ENCODE measurements around the gene MAPK10. TPM values are rescaled to one million over a fixed set of nuclear protein-coding genes. Genes with fewer than 3 reads are reported as not detected.

The MAPK10 gene
- total RNA-seq, 5 donors from 2014 or later (not counting 1 experiment from before 2014, with no cell fraction given), result 0.07 to 0.35 TPM; not detected in 3

DNA sequence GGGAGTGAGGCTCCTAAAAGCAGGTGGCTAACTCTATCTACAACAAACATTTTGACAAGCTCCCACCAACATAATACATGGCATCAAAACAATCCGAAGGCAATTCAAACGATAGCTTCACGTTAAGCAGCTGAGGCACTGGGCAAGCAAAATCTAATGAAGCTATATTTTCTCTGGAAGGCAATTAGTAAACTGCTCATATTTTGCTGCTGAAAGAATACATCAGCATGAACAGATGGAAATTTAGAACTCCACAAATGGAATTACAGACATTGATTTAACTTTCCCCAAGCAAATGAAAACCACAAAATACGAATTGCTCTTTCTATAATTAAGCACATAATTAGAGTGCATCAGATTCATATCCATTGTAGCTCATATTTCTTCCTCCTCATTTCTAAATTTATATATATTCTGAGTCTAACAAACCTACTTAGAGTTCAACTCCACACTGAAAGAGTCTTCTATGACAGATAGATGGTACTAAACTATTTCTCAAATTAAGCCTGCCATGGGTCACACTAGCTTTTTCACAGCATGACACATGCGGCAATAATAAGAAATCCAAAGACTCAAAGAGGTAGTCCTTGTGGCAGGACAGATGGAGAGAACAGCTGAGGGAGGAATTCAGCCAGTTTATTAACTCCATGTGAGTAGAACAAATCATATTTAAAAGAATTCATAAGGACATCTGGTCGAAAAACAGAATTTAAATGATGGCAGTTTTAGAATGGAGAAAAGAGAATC is 305.4 kb downstream of the MAPK10 start:
- Histone ChIP-seq H3K27ac (ENCODE audit: low read length) (no peak overlapping the region), H3K9me3 (no peaks in the 10 kb centered on the region), H3K4me1 (ENCODE audit: control insufficient read depth in 1 of 2, extremely low read depth in 1 of 2, insufficient read depth in 2 of 2, low read length in 2 of 2) (no peaks in the 10 kb centered on the region), H3K27me3 (replicated peaks in 1 of 2; ENCODE audit: control insufficient read depth in 2 of 2, extremely low read depth in 1 of 2, insufficient read depth in 2 of 2, low read length in 1 of 2) (no peaks in the 10 kb centered on the region), H3K4me3 (ENCODE audit: control insufficient read depth in 1 of 2, extremely low read depth in 1 of 2, low read length in 1 of 2) (no peak overlapping the region), H3K36me3 (ENCODE audit: control insufficient read depth in 2 of 2, extremely low read depth in 1 of 2, insufficient read depth in 1 of 2, low read length in 1 of 2) (no peaks in the 10 kb centered on the region)
- H3K36me3 Mint-ChIP-seq, result no peaks in the 10 kb centered on the region
- ATAC-seq (replicated peaks in 1 of 4) (no peak), DNase-seq (no peak)
- no peak overlapping the region for H3K4me3 Mint-ChIP-seq
- H3K27me3 Mint-ChIP-seq, result no peaks in the 10 kb centered on the region
- ChIA-PET CTCF (no interaction called here), POLR2A (no interaction called here)
- 94% methylated on average over 3 of the region's 6 CpGs for WGBS (ENCODE audit: insufficient coverage)
- H3K27ac Mint-ChIP-seq, result no peak overlapping the region
- no peaks in the 10 kb centered on the region for H3K9me3 Mint-ChIP-seq
- no peaks in the 10 kb centered on the region for H3K4me1 Mint-ChIP-seq

DNA sequence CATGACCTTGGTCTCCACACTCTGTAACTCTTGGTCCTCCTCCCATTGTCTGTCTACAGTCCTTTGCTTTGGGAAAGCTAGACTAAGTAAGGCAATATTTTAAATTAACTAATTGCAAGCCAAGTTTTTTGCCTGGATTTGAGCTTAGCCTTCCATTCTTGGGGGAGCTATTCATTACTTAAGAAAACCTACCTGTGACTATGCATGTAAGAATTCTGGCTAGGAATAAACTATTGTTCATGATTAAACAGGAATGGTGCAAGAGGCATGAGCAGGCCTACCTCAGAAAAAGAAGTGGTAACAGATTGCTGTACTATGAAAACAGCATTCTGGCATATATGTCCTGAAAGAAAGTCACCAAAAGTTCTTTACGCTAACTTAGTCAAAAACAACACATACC is 309.4 kb downstream of the MAPK10 start:
- Histone ChIP-seq H3K27ac (ENCODE audit: low read length) (no peak overlapping the region), H3K4me1 (ENCODE audit: control insufficient read depth in 1 of 2, extremely low read depth in 1 of 2, insufficient read depth in 2 of 2, low read length in 2 of 2) (no peaks in the 10 kb centered on the region), H3K36me3 (ENCODE audit: control insufficient read depth in 2 of 2, extremely low read depth in 1 of 2, insufficient read depth in 1 of 2, low read length in 1 of 2) (no peaks in the 10 kb centered on the region), H3K9me3 (no peaks in the 10 kb centered on the region), H3K27me3 (replicated peaks in 1 of 2; ENCODE audit: control insufficient read depth in 2 of 2, extremely low read depth in 1 of 2, insufficient read depth in 2 of 2, low read length in 1 of 2) (no peaks in the 10 kb centered on the region), H3K4me3 (ENCODE audit: control insufficient read depth in 1 of 2, extremely low read depth in 1 of 2, low read length in 1 of 2) (no peak overlapping the region)
- ChIA-PET POLR2A (no interaction called here), CTCF (no interaction called here)
- Mint-ChIP-seq H3K4me3 (no peak overlapping the region), H3K27me3 (no peaks in the 10 kb centered on the region), H3K9me3 (no peaks in the 10 kb centered on the region), H3K4me1 (no peaks in the 10 kb centered on the region), H3K27ac (no peak overlapping the region), H3K36me3 (no peaks in the 10 kb centered on the region)
- no CpG with 5 or more reads among the region's 1 CpG for WGBS (ENCODE audit: insufficient coverage)
- no peak for ATAC-seq (replicated peaks in 1 of 4)
- DNase-seq, result no peak

DNA sequence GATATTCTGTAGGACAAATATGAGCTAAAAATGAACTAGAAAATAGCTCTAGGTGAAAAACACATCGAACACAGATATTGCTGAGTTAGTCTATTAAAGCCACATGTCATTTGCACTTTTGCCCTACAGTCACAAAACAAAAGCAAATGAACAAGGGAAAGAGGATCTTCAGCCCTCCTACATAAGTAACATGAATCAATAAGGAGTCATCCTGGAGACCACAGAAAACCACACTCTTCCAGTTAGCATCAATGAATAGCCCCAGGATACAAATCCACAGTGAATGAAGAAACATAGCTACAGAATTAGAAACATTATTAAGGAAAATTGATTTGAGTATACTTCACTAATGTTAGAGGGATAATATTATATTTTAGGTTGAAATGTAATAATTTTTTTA is 311.4 kb downstream of the MAPK10 start:
- Histone ChIP-seq H3K9me3 (no peaks in the 10 kb centered on the region), H3K27me3 (replicated peaks in 1 of 2; ENCODE audit: control insufficient read depth in 2 of 2, extremely low read depth in 1 of 2, insufficient read depth in 2 of 2, low read length in 1 of 2) (no peaks in the 10 kb centered on the region), H3K4me3 (ENCODE audit: control insufficient read depth in 1 of 2, extremely low read depth in 1 of 2, low read length in 1 of 2) (no peak overlapping the region), H3K27ac (ENCODE audit: low read length) (no peak overlapping the region), H3K4me1 (ENCODE audit: control insufficient read depth in 1 of 2, extremely low read depth in 1 of 2, insufficient read depth in 2 of 2, low read length in 2 of 2) (no peaks in the 10 kb centered on the region), H3K36me3 (ENCODE audit: control insufficient read depth in 2 of 2, extremely low read depth in 1 of 2, insufficient read depth in 1 of 2, low read length in 1 of 2) (no peaks in the 10 kb centered on the region)
- DNase-seq, result no peak
- ChIA-PET CTCF (no interaction called here), POLR2A (no interaction called here)
- Mint-ChIP-seq H3K27ac (no peak overlapping the region), H3K9me3 (no peaks in the 10 kb centered on the region), H3K4me3 (no peak overlapping the region), H3K4me1 (no peaks in the 10 kb centered on the region), H3K36me3 (no peaks in the 10 kb centered on the region), H3K27me3 (no peaks in the 10 kb centered on the region)
- no CpG with 5 or more reads among the region's 1 CpG for whole genome bisulfite sequencing (ENCODE audit: insufficient coverage)
- no peak for ATAC-seq (replicated peaks in 1 of 4)

DNA sequence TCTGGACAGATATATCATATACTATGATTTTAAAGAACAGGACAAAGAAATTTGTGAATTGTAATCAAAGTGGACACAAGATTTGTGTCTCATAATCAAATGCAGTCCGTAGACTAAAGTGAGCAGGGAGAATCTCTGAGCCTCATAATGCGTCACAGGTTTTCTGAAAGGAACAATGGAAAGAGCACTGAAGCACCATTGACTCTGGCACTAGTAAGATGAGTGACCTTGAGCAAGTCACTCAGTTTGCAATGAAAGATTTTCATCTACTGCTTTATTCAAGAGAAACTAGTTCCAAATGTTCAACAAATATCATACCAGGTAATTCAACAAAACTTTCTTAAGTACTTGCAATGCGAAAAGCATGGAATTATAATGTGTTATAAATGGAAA is 315.3 kb downstream of the MAPK10 start:
- Mint-ChIP-seq H3K27ac (no peak overlapping the region), H3K9me3 (no peaks in the 10 kb centered on the region), H3K36me3 (no peaks in the 10 kb centered on the region), H3K27me3 (no peaks in the 10 kb centered on the region), H3K4me1 (no peaks in the 10 kb centered on the region), H3K4me3 (no peak overlapping the region)
- Histone ChIP-seq H3K27me3 (replicated peaks in 1 of 2; ENCODE audit: control insufficient read depth in 2 of 2, extremely low read depth in 1 of 2, insufficient read depth in 2 of 2, low read length in 1 of 2) (no peaks in the 10 kb centered on the region), H3K36me3 (ENCODE audit: control insufficient read depth in 2 of 2, extremely low read depth in 1 of 2, insufficient read depth in 1 of 2, low read length in 1 of 2) (no peaks in the 10 kb centered on the region), H3K9me3 (no peaks in the 10 kb centered on the region), H3K4me3 (ENCODE audit: control insufficient read depth in 1 of 2, extremely low read depth in 1 of 2, low read length in 1 of 2) (no peak overlapping the region), H3K4me1 (ENCODE audit: control insufficient read depth in 1 of 2, extremely low read depth in 1 of 2, insufficient read depth in 2 of 2, low read length in 2 of 2) (no peaks in the 10 kb centered on the region), H3K27ac (ENCODE audit: low read length) (no peak overlapping the region)
- 96% methylated on average over 2 of the region's 3 CpGs for WGBS (ENCODE audit: insufficient coverage)
- ChIA-PET POLR2A (no interaction called here), CTCF (interaction anchor here in 1 of 2 donors (0.9 kb wide), 1 partner anchor 17 kb away, joined by 4 read pairs; no protein-coding TSS in a partner anchor)
- DNase-seq (no peak), ATAC-seq (replicated peaks in 1 of 4) (no peak)

DNA sequence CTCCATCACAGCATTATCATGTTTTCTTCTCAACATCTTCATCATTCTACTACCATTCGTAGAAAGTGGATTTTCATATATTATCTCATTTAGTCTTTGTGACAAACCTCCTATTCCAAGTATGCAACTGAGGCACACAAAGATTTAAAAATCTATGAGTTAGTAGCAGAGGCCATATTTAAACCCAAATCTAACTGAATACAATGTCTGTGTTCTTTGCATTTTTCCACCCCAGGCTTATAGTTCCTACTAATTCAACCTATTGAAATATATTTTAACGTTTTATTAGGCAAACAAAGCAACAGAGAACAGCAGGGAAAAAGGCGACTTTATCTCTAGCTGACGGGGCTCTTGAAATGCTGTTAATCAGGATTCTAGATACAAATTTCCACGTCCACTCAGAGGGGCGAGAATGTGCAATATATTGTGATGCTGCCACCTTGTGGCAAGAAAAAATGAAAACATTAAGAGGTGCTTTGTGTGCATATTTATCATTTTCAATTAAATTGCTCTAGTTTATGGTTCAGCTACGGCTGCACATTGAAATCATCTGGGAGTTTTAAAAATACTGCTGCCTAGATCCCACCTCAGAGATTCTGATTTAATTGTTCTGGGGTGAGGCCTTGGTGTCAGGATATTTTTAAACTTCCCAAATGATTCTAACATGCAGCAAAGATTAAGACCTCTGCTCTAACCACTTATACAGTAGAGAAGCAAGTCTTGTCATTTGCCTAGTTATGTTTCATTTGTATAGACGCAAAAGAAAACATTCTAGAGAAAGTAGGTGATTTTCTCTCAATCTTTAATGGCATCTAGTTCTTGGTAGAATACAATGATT is 315.9 kb downstream of the MAPK10 start:
- DNase-seq (peak in 1 of 35 experiments; percentile 27), ATAC-seq (replicated peaks in 1 of 4) (no peak)
- POLR2A ChIA-PET, result no interaction called here
- Histone ChIP-seq H3K27ac (ENCODE audit: low read length) (no peak overlapping the region), H3K9me3 (no peaks in the 10 kb centered on the region), H3K27me3 (replicated peaks in 1 of 2; ENCODE audit: control insufficient read depth in 2 of 2, extremely low read depth in 1 of 2, insufficient read depth in 2 of 2, low read length in 1 of 2) (no peaks in the 10 kb centered on the region), H3K4me1 (ENCODE audit: control insufficient read depth in 1 of 2, extremely low read depth in 1 of 2, insufficient read depth in 2 of 2, low read length in 2 of 2) (no peaks in the 10 kb centered on the region), H3K4me3 (ENCODE audit: control insufficient read depth in 1 of 2, extremely low read depth in 1 of 2, low read length in 1 of 2) (no peak overlapping the region), H3K36me3 (ENCODE audit: control insufficient read depth in 2 of 2, extremely low read depth in 1 of 2, insufficient read depth in 1 of 2, low read length in 1 of 2) (no peaks in the 10 kb centered on the region)
- H3K4me3 Mint-ChIP-seq, result no peak overlapping the region
- H3K9me3 Mint-ChIP-seq, result no peaks in the 10 kb centered on the region
- no peaks in the 10 kb centered on the region for H3K36me3 Mint-ChIP-seq
- H3K27me3 Mint-ChIP-seq, result no peaks in the 10 kb centered on the region
- H3K27ac Mint-ChIP-seq, result no peak overlapping the region
- no CpG with 5 or more reads among the region's 8 CpGs for WGBS (ENCODE audit: insufficient coverage)
- H3K4me1 Mint-ChIP-seq, result no peaks in the 10 kb centered on the region
- CTCF ChIA-PET, result no interaction called here

DNA sequence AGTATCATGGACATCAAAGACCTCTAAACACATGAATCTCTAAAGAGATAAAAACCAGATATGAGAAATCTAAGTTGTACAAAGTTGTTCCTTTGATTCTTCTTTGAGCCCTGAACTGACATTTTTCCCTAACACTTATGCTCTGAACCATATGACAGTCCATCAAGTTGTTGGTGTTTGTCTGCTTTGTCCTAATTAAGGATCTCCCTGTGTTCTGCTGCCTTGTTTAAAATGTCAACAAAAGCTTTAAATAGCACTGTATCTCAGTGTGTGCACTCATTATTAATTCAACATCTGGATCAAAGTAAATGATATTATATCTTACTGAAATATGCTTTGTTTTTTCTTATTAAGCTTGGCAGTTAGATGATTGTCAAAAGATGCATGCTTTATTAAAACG is 321.8 kb downstream of the MAPK10 start:
- POLR2A ChIA-PET, result no interaction called here
- peaks cover 0 to 8% of the 10 kb centered on the region in 2 experiments for H3K4me1 ChIP-seq (ENCODE audit: control insufficient read depth in 1 of 2, extremely low read depth in 1 of 2, insufficient read depth in 2 of 2, low read length in 2 of 2)
- no peak overlapping the region for H3K27ac ChIP-seq (ENCODE audit: low read length)
- ATAC-seq (replicated peaks in 1 of 4) (no peak), DNase-seq (no peak)
- no peaks in the 10 kb centered on the region for H3K27me3 ChIP-seq (replicated peaks in 1 of 2; ENCODE audit: control insufficient read depth in 2 of 2, extremely low read depth in 1 of 2, insufficient read depth in 2 of 2, low read length in 1 of 2)
- CTCF ChIA-PET, result no interaction called here
- Mint-ChIP-seq H3K36me3 (no peaks in the 10 kb centered on the region), H3K4me3 (no peak overlapping the region), H3K27ac (no peak overlapping the region), H3K4me1 (no peaks in the 10 kb centered on the region), H3K27me3 (peaks cover 0 to 4% of the 10 kb centered on the region in 2 donors), H3K9me3 (no peaks in the 10 kb centered on the region)
- H3K4me3 ChIP-seq (ENCODE audit: control insufficient read depth in 1 of 2, extremely low read depth in 1 of 2, low read length in 1 of 2), result no peak overlapping the region
- WGBS (ENCODE audit: insufficient coverage), result no CpG with 5 or more reads among the region's 1 CpG
- H3K9me3 ChIP-seq, result no peaks in the 10 kb centered on the region
- no peaks in the 10 kb centered on the region for H3K36me3 ChIP-seq (ENCODE audit: control insufficient read depth in 2 of 2, extremely low read depth in 1 of 2, insufficient read depth in 1 of 2, low read length in 1 of 2)
